GM15510 (cell line): ENCODE measurements around the gene ENTPD8.

Source experiments
- POLR2A ChIP-seq: IDR thresholded peaks from 3 replicates; pipeline ENCODE4 v1.6.1; 2011; ENCODE audit warnings: borderline replicate concordance; ENCODE audit not compliant: insufficient read length; ENCODE audit errors: extremely low read depth

Gene ENTPD8

DNA sequence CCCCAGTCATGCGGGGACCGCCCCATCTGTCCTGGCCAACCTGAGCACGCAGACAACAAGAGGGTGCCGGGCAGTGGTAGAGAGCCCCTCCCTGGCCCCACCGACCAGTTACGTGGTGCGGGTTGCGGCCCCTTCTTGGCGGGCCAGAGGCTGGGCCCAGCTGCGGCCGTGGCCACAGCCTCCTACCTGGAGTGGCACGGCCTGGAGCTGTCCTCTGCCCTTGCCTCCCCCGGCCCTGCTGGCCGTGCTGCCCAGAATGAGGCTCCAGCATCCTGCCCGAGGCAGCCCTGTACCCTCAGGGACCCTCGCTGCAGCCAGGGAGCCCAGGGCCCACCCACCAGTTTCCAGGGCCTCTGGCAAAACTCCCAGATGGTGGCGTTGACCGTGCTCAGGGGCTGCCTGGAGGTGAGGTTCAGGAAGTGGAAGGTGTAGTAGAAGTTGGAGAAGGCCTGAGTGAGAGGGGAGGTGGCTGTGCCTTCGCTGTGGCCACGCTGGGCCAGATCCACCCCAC lies 5.7 kb downstream of the ENTPD8 start:
- TF ChIP-seq POLR2A = no peak

DNA sequence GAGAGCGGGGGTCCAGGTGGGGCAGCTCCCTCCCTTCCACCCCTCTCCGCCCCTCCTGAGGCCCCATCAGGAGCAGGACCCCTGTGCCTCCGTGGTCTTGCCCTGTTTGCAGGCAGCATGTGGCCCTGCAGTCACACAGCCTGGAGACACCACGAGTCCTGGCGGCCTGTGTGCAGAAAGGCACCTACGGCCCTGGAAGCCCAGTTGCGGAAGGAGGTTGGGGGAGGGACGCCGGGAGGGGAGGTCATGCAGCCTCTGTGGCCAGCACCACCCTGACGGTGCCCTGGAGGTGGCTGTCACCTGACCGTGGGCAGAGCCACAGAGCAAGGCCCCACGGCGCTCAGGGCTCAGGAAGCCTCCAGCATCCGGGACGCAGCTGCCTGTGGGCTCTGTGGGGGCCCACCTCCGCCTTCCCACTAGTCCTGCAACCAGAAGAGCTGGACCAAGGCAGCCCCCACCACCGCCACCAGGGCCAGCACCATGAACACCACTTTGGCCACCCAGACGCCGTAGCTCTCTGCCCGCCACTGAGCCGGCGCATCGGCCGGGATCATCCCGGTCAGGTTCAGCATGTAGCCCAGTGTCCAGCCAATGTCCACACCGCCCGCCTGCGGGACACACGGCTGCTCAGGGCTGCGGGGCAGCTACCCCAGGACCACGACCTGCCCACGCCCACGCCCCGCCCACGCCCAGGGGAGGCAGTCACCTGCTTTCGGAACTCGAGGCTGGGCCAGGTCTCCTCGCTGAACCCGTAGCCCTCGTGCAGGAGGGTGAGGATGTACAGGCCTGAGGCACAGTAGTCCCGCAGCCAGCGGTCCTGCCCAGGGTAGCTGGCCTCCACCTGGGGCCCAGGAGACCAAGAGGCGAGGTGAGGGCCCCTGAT lies 6.4 kb downstream of the ENTPD8 start:
- no peak for TF ChIP-seq POLR2A

DNA sequence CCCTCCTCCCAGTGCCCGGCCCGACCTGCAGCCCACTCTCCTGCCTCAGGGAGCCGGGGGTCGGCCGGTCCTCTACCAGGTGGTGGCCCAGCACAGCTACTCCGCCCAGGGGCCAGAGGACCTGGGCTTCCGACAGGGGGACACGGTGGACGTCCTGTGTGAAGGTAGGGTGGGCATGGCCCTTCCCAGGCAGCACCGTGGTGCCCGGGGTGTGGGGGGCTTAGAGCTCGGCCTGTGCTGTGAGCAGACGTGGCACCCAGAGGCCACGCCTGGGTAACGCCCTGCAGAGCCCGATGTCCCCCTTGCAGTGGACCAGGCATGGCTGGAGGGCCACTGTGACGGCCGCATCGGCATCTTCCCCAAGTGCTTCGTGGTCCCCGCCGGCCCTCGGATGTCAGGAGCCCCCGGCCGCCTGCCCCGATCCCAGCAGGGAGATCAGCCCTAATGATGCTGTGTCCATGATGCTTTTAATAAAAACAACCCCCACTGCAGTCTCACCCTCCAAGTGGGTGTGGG lies 7.2 kb downstream of the ENTPD8 start:
- TF ChIP-seq POLR2A = no peak

DNA sequence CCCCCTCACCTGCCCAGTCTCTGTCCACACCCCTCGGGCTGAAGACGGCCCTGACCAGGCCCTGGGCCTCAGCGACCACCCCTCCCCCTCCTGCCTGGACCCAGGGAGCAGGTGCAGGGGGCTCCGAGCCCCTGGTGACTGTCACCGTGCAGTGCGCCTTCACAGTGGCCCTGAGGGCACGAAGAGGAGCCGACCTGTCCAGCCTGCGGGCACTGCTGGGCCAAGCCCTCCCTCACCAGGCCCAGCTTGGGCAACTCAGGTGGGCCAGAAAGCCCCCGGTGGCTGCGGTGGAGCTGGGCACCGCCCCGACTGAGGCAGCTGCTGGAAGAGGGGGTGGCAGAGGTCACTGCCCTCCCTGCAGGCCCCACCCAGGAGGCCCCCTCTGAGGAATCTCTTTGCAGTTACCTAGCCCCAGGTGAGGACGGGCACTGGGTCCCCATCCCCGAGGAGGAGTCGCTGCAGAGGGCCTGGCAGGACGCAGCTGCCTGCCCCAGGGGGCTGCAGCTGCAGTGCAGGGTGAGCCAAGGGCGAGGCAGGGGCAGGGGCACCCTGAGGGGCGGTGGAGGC lies 7.7 kb downstream of the ENTPD8 start:
- TF ChIP-seq POLR2A = no peak

DNA sequence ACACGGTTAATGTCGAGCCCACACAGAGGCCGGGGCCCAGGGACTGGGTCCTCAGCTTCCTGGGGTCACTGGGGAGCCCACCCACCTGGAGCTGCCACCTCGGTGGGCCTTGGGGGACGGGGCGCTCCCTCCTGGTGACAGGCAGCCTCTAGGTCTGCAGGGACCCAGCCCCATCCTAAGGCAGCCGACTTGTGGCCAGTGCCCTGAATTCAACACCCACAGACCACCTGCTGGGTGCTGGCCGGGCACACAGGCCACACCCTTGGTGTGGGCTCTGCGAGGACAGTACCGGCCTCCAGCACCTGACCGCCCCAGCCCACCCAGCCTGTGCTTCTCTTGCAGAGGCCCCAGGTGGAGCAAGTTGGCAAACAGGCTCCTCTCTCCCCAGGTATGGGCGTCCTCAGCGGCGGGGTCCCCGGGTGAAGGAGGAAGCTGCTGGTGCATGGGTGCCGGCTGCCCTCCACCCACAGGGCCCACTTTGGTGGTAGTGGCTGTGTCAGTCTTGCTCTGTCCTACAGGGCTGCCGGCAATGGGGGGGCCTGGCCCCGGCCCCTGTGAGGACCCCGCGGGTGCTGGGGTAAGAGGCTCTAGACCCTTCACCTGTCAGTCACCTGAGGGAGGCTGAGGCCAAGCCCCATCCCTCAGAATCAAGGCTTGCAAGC lies 8.3 kb downstream of the ENTPD8 start:
- TF ChIP-seq POLR2A = no peak

DNA sequence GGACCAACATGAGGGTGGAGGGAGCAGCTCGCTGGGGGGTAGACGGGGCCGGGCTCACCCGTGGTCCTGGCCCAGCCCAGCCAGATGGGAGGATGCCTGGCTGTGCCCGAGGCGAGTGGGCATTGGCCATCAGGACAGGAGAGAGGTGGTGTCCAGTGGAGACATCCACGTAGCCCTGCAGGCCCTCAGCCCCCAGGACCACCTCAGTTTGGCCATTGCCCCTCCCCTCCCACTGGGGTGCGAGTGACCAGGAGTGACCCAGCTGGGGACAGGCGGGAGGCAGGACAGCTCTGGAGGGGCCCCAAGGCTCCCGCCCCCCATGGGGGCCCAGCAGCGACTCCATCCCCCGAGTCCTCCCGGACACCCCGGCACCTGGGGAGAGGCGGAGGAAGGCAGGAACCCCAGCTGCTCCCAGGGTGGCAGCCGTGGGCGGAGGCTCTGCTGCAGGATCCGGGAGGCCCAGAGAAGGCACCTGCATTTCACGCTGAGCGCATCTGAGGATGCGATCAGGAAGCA lies 9.7 kb downstream of the ENTPD8 start:
- no peak for TF ChIP-seq POLR2A

DNA sequence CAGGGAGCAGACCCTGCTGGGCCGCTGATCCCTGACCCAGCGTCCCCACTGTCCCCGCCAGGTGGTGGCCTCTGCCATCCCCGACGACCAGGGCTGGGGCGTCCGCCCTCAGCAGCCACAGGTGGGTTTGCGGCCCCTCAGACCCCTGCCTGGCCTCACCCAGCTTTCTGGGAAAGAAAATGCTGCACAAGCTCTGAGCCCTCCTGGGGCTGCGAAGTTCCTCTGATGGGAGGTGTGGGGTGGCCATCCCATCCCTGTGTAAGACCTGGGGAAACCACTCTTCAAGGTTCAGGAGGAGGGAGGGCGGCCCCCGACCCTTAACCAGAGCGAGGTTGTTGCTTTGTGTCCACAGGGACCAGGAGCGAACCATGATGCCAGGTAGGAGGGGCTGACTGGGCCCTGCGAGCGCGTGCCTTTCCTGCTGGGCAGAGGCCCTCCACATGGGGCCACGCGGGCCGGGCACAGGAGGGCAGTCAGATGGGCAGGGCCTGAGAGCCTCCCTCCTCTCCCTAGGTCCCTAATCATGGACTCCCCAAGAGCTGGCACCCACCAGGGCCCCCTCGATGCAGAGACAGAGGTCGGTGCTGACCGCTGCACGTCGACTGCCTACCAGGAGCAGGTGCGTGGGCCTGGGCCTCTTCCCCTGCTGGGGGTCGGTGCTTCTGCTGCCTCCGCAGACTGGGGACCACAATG lies 10.3 kb downstream of the ENTPD8 start:
- no peak for TF ChIP-seq POLR2A

DNA sequence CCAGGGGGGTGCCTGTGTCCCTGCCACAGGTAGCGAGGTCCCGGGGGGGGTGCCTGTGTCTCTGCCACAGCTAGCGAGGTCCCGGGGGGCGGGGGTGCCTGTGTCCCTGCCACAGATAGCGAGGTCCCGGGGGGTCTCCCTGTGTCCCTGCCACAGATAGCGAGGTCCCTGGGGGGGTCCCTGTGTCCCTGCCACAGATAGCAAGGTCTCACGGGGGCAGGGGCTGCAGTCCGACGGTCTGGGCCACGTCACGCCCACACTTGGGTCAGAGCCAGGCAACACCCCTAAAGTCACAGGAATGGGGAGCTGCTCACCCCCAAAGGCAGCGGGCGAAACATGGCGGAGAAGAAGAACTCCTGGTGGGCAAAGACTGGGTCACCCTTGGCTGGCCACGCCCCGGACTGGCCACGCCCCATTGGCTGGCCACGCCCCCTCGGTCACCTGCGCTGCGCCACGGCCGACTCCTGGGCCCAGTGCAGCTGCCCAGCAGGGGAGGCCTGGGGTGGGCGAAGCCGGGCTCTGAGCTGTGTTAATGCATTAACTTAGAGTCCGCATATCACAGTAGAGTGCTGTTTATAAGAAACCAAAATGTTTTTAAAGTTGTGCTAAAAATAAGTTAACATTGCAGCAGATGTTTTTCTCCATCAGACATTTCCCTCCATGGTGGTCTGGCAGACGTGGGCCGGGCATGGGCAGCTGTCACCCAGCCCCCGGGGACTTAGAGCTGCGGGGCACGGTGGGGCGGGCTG lies 11.0 kb downstream of the ENTPD8 start:
- TF ChIP-seq POLR2A = no peak

DNA sequence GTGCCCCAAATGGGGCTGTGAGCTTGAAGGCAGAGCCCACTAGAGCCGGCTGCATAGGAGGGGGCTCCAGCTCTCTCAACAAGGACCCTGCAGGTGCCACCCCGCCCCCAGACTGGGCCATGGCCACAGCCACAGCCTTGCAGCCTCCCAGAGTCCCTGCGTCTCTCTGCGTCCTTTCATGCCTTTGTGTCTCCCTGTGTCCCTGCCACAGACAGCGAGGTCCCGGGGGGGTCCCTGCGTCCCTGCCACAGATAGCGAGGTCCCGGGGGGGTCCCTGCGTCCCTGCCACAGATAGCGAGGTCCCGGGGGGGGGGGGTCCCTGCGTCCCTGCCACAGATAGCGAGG lies 11.6 kb downstream of the ENTPD8 start:
- TF ChIP-seq POLR2A = no peak

DNA sequence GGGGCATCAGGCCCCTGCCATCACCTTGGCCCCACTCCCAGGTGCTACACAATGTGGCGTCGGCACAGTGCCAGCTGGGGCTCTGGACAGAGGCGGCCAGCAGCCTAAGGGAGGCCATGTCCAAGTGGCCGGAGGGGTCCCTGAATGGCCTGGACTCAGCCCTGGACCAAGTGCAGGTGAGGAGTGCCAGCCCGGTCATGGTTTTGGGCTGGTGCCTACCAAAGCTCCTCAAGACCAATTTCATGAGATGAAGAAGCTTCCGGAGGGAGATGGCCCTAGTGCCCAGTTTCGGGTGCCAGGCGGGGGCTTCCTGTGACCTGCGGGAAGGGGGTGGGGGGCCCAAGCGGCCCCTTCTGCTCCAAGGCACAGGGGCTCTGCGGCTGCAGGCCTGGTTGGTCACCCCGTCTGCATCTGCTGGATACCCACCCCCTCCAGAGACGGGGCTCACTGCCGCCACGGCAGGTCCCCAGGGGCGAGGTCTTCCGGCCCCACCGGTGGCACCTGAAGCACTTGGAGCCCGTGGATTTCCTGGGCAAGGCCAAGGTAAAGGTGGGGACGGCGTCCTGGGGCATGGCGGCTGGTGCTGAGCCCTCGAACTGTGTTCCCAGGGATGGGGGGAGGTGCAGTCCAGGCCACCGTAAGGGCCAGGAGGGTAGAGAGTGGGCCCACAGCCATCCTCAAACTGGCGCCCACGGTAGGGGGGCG lies 12.2 kb downstream of the ENTPD8 start:
- no peak for TF ChIP-seq POLR2A

DNA sequence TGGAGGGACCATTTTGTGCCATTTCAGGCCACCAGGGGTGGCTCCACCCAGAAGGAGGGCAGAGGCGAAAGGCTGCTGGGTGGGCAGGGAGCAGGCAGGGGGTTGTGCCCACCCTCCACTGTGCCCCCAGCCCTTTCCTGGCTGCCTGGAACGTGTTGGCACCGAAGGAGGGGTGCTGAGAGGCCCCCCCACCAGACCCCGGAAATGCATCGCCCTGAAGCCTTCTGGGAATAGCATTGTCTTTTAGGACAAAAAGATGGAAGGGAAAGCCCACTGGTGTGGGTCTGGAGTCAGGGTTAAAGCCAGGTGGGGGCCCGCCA lies 12.9 kb downstream of the ENTPD8 start:
- no peak for TF ChIP-seq POLR2A

DNA sequence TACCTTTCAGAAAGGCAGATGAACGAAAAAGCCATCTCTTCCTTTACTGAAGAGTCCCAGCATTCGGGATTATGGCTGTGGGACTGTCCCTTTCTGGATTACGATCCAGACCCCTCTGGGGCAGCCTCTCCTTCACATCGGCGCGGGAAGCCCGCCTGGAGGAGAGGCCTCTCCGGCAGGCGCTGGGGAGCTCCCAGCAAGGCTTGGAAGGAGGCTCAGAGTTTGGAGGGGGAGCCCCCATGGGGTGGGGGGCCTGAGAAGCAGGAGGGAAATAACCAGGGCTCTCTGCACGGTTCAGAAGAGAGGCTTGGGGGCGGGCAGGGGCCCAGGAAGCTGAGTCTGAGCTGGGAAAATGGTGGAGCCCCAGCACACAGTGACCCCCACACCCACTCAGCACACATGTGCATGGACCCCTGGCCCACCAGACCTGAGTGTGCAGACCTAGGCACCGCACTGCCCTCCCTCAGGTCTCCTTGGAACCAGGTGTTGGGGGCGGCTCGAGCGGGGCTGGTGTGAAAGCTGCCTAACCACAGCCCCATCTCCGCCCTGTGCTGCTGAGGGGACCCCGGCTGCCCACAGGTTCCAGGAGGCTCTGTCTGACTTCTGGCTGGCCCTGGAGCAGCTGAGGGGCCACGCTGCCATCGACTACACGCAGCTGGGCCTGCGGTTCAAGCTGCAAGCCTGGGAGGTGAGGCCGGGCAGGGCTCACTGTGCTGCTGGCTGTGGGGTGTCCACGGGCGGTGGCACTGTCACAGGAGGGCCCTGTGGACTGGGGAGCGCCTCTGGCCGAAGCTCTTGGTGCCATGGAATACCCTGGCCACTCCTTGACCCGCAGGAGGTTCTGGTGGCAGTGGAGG lies 13.5 kb downstream of the ENTPD8 start:
- no peak for TF ChIP-seq POLR2A

DNA sequence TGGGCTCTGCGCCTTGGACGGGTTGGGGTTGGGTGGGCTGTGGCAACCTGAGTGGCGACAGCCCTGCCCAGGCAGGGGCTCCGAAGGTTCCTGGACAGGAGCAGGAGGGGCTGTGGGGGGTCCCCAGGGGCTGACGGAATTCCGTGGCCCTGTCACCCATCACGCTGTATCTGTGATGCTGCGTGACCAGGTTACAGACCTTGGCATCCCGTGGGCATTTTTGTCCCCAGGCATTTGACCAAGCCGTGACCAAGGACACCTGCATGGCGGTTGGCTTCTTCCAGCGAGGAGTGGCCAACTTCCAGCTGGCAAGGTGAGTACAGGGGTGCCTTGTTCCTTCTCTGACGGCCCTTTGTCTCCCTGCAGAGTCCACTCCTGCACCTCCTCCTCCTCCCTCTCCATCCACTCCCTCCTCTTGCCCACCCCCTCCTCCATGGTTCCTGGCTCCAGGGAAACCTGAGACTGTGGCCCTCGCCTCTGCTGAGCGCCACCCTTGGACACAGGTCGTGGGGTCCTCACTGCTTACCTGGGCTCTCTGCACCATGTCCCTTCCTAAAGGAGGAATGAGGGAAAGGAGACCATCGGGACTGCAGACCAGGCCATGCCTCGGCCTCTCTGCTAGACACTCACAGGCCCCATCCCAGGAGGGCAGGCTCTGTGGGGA lies 15.0 kb downstream of the ENTPD8 start:
- no peak for TF ChIP-seq POLR2A
